ENCODE results near the gene UBE2D2. TPM values are rescaled to one million over a fixed set of nuclear protein-coding genes. Genes with fewer than 3 reads are reported as not detected.

UBE2D2 gene
- total RNA-seq, 2 experiments from 2014 or later = 145 to 239 TPM

DNA sequence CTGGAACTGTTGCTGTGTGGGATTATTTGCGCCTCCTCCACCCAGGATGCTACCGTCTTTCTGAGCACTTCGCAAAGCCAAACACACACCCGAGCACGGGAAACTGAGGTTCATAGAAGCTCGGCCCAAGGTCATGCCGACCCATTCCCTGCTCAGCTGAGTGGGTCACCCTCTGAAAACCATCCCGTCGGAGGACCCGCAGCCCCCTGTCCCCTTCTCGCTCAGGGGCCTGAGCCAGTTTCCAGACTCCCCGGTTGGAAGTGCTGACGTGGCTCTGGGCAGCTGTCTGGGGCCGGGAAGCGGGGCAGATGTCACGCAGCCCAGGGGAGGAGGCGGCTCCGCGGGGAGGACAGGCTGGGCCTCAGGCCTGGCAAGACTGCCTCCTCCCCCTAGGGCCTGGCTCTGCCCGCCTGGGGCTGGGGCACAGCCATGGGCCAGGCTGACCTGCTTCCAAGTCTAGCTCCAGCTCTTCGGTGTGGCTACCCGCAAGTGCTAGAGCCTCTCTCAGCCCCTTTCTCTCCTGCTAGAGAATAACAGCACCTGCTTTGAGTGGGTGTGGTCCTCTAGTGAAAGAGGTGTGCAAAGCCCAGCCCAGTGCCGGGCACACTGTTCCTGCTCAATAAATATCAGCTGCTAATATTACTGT is 77.1 kb downstream of the UBE2D2 start:
- TF ChIP-seq EZH2phosphoT487 (IDR thresholded peaks at IDR 0.05; ENCODE audit: borderline replicate concordance, low read depth, low read length) = no peak
- TF ChIP-seq, protein P1, sequence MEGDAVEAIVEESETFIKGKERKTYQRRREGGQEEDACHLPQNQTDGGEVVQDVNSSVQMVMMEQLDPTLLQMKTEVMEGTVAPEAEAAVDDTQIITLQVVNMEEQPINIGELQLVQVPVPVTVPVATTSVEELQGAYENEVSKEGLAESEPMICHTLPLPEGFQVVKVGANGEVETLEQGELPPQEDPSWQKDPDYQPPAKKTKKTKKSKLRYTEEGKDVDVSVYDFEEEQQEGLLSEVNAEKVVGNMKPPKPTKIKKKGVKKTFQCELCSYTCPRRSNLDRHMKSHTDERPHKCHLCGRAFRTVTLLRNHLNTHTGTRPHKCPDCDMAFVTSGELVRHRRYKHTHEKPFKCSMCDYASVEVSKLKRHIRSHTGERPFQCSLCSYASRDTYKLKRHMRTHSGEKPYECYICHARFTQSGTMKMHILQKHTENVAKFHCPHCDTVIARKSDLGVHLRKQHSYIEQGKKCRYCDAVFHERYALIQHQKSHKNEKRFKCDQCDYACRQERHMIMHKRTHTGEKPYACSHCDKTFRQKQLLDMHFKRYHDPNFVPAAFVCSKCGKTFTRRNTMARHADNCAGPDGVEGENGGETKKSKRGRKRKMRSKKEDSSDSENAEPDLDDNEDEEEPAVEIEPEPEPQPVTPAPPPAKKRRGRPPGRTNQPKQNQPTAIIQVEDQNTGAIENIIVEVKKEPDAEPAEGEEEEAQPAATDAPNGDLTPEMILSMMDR (conservative IDR thresholded peaks at IDR 0.05; ENCODE audit: low read length) = no peak
- Histone ChIP-seq H3K9me3 (ENCODE audit: low read length) (no peaks in the 10 kb centered on the region), H4K20me1 (ENCODE audit: insufficient read depth, low read length) (peaks cover 5% of the 10 kb centered on the region; the same call in 1 of the 2 replicates), H3K9me2 (ENCODE audit: insufficient read depth, low read length) (no peaks in the 10 kb centered on the region), H2AFZ (ENCODE audit: low read length) (no peak overlapping the region), H3K4me3 (ENCODE audit: low read depth, low read length, poor library complexity, severe bottlenecking) (peak overlapping the region; percentile 64), H3K4me2 (ENCODE audit: low read length) (peak overlapping the region; percentile 95), H3K4me1 (ENCODE audit: insufficient read depth, low read length, poor library complexity, severe bottlenecking) (peaks cover 70% of the 10 kb centered on the region), H3K27ac (ENCODE audit: low read depth, low read length, poor library complexity, severe bottlenecking) (peak overlapping the region; percentile 98), H3K79me2 (ENCODE audit: insufficient read depth, low read depth, low read length) (peaks cover 4% of the 10 kb centered on the region; the same call in 1 of the 2 replicates), H3K36me3 (ENCODE audit: insufficient read depth, low read length) (no peaks in the 10 kb centered on the region)
- intact Hi-C loops (cut with micrococcal nuclease; ENCODE audit: unreplicated experiment) = loop anchor here (5.0 kb wide), 1 partner anchor 109 kb away; no protein-coding TSS in a partner anchor
- CTCF ChIA-PET (ENCODE audit: unreplicated experiment) = interaction anchor here (1.0 to 1.9 kb wide), 3 partner anchors 12 to 127 kb away, joined by 3 to 7 read pairs (median 5); no protein-coding TSS in a partner anchor
- POLR2A ChIA-PET = interaction anchor here (0.6 to 1.5 kb wide), 7 partner anchors 10 to 240 kb away, joined by 3 to 12 read pairs (median 4); partner anchors contain the start of gene CXXC5
- BruUV-seq (replicated peaks) = no TSS peak
- DNase-seq (ENCODE audit: low spot score) = peak; percentile 81

GRCh38 chr5:139638736-139639618 is 77.8 kb downstream of the UBE2D2 start:
- peak overlapping the region; percentile 64 for H3K4me3 ChIP-seq (ENCODE audit: low read depth, low read length, poor library complexity, severe bottlenecking)
- ChIA-PET POLR2A (interaction anchor here (0.6 to 1.5 kb wide), 6 partner anchors 9 to 240 kb away, joined by 3 to 12 read pairs (median 4); partner anchors contain the start of gene CXXC5), CTCF (ENCODE audit: unreplicated experiment) (interaction anchor here (0.6 to 1.9 kb wide), 3 partner anchors 9 to 28 kb away, joined by 4 to 7 read pairs (median 5); partner anchors contain the start of gene CXXC5)
- intact Hi-C loops (cut with micrococcal nuclease; ENCODE audit: unreplicated experiment) = loop anchor here (5.0 kb wide), 1 partner anchor 108 kb away; no protein-coding TSS in a partner anchor
- no peaks in the 10 kb centered on the region for H3K9me2 ChIP-seq (ENCODE audit: insufficient read depth, low read length)
- H3K36me3 ChIP-seq (ENCODE audit: insufficient read depth, low read length) = no peaks in the 10 kb centered on the region
- TF ChIP-seq, protein P1 (conservative IDR thresholded peaks at IDR 0.05; ENCODE audit: low read length) = no peak
- no peak for TF ChIP-seq EZH2phosphoT487 (IDR thresholded peaks at IDR 0.05; ENCODE audit: borderline replicate concordance, low read depth, low read length)
- H3K4me1 ChIP-seq (ENCODE audit: insufficient read depth, low read length, poor library complexity, severe bottlenecking) = peaks cover 62% of the 10 kb centered on the region
- no peak overlapping the region for H2AFZ ChIP-seq (ENCODE audit: low read length)
- H3K79me2 ChIP-seq (ENCODE audit: insufficient read depth, low read depth, low read length) = peaks cover 4% of the 10 kb centered on the region; the same call in 1 of the 2 replicates
- H3K27ac ChIP-seq (ENCODE audit: low read depth, low read length, poor library complexity, severe bottlenecking) = peak overlapping the region; percentile 98
- no peaks in the 10 kb centered on the region for H3K9me3 ChIP-seq (ENCODE audit: low read length)
- H3K4me2 ChIP-seq (ENCODE audit: low read length) = peak overlapping the region; percentile 95
- BruUV-seq (replicated peaks) = no TSS peak
- DNase-seq (ENCODE audit: low spot score) = peak; percentile 53
- peaks cover 5% of the 10 kb centered on the region; the same call in 1 of the 2 replicates for H4K20me1 ChIP-seq (ENCODE audit: insufficient read depth, low read length)
